ENCODE data around the gene PEAK1. TPM values are rescaled to one million over a fixed set of nuclear protein-coding genes. Genes with fewer than 3 reads are reported as not detected.
A peak's percentile ranks its signal among the peaks of the same experiment; 100 is the strongest.

PEAK1 gene
- polyA plus RNA-seq, 3 donors = 27.4 to 33.5 (median 28.2) TPM

DNA sequence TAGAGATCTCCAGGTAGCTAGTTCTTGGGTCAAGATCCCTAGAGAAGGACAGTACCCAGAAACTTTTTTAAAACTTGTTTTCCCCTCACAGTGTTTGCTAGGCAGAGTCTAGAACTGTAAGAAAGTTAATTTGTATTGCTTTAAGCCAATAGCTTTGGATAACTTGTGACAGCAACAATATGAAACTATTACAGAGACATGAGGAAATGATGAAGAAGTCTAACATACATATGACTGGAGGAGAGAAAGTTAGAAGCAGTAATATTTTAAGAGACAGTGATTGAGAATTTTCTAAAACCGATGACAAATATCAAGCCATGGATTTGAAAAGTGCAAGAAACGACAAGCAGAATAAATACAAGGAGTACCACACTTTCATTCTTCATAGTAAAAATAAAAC is 10.7 kb upstream of the PEAK1 start:
- no peak for DNase-seq (ENCODE audit: extremely low read depth in 1 of 11, low read depth in 9 of 11, low spot score in 4 of 11)

DNA sequence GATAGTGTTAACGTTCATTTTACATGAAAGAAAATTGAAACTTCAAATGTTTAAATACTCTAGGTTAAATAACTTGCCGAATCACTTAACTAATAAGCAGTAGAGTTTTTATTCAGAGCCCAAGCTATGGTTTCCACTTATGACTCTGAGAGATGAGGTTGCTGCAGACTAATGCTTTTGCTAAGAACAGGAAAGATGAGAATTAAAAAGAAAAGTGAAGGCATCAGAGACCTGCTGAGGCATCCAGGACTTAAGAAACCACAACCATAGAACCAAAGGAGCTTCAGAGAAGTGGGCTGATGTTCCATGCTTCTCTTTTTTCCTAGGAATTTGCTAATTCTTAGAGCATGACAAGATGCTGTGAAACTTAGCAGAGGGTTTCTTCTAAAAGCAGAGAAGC is 10.3 kb upstream of the PEAK1 start:
- DNase-seq (ENCODE audit: extremely low read depth in 1 of 11, low read depth in 9 of 11, low spot score in 4 of 11) = no peak

DNA sequence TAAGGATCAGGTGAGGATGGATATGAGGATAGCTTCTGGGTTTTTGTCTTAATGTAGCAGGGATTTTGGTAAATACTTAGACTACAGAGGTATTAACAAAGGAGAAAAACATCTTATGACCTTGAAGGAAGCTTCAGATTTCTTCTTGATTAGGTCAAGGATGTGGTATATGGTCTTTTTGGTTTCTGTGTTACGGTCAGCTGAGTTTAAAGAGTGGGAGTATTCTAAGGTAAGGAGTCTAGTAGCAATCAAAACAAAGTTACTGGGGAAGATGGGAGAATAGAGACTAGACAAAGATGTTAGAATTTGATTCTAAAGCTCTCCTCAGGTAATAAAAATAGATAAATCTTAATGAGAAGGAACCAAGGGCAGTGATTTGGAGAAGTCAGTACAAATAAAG is 7.0 kb upstream of the PEAK1 start:
- DNase-seq (ENCODE audit: extremely low read depth in 1 of 11, low read depth in 9 of 11, low spot score in 4 of 11) = peak in 1 of 11 donors; percentile 11

DNA sequence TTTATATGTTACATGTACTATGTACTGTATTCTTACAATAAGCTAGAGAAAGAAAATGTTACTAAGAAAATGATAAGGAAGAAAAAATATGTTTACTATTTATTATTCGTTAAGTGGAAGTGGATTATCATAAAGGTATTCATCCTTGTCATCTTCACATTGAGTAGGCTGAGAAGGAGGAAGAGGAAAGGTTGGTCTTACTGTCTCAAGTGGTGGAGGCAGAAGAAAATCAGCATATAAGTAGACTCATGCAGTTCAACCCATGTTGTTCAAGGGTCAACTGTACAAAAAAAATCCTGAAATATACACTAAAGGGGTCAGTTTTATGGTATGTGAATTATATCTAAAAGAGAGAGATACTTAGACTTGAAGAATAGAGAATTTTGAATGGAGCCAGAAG is 6.5 kb upstream of the PEAK1 start:
- no peak for DNase-seq (ENCODE audit: extremely low read depth in 1 of 11, low read depth in 9 of 11, low spot score in 4 of 11)

DNA sequence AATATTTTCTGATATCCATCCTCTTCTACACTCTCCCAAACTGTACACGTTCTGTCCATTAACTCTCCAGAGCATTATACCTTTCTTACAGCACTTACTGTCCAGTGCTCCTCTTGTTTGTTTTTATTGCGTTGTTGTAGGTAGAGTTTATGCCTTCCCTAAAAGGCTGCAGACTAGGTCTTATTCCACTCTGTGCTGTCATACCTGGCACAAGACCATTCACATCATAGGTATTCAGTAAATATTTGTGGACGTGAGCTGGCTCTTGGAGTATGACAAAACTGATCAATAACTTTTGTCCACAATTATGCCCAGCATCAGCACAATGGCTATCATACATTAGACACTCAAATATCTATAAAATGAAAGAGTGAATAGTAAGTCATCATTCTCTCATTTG is 5.2 kb upstream of the PEAK1 start:
- no peak for DNase-seq (ENCODE audit: extremely low read depth in 1 of 11, low read depth in 9 of 11, low spot score in 4 of 11)

GRCh38 chr15:77421370-77421700 is 1.4 kb upstream of the PEAK1 start:
- DNase-seq (ENCODE audit: extremely low read depth in 1 of 11, low read depth in 9 of 11, low spot score in 4 of 11) = peak in 2 of 11 donors; percentile 15 to 31

DNA sequence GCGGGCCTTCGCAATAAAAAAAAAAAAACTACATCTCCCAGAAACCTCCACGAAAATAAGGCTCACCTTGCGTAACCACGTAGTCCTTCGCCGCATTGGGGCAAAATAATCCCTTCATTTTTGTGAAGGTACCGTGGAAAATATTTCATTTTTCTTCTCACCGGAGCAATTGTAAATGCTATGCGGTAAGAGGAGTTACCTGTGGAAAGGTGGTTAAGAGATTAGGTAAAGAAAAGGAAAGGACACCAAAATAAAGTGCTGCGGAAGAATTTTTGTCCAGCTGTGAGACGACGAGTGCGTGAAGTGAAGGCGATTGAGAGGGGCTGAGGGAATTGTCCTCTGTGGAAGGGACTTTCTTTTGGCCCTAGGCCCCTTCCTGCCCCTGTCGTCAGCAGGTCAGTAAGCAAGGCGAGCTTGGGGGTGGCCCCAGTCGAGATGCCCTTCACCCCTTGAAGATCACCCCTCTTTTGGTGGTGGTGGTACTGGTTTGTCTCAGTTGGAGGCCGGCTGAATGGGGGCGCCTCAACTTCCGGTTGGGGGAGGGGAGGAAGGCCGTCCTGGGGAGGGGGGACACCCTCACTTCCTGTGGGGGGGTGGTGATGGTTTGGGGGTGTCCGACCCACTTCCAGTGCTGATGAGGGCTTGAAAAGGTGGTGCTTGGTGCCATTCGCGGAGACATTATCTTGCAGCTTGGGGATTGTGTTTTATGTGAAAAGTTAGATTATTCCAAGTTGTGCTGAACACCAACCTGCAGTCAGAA is 886 bp upstream of the PEAK1 start, which contains the start of gene HMG20A:
Gene HMG20A, plus strand, starts transcription at position 279 of the 760 bp plus-strand sequence. CDS start 37,520 bp downstream, outside the sequence.
- peak in 10 of 11 donors; percentile 68 to 96 (median 81) for DNase-seq (ENCODE audit: extremely low read depth in 1 of 11, low read depth in 9 of 11, low spot score in 4 of 11)

- DNase-seq (ENCODE audit: extremely low read depth in 1 of 11, low read depth in 9 of 11, low spot score in 4 of 11) = peak in 9 of 11 donors; percentile 12 to 45 (median 35)
Measured at GRCh38 chr15:77418966-77419835, 703 bp downstream of the PEAK1 start.

- peak in 4 of 11 donors; percentile 4 to 14 (median 9) for DNase-seq (ENCODE audit: extremely low read depth in 1 of 11, low read depth in 9 of 11, low spot score in 4 of 11)
Measured at GRCh38 chr15:77418391-77418965, 1.4 kb downstream of the PEAK1 start.

DNA sequence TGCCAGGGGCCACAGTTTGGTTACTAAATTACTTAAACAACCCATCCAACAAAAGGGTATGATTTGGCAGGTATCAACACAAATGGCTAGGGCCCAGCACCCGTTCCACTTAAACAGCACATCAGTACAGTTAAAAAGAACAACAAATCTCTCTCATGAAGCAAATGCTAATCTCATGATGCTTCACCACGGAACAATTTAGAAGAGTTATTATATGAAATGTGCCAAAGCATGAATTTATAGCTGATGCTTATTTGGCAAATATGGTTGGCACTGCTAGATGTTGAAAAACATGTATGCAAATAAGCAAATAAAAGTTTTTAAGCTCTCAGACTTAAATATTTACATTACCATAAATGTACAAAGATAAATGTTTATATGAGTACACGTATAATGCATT is 2.3 kb downstream of the PEAK1 start:
- DNase-seq (ENCODE audit: extremely low read depth in 1 of 11, low read depth in 9 of 11, low spot score in 4 of 11) = no peak

- DNase-seq (ENCODE audit: extremely low read depth in 1 of 11, low read depth in 9 of 11, low spot score in 4 of 11) = no peak
Measured at GRCh38 chr15:77416954-77417353, 3.0 kb downstream of the PEAK1 start.

DNA sequence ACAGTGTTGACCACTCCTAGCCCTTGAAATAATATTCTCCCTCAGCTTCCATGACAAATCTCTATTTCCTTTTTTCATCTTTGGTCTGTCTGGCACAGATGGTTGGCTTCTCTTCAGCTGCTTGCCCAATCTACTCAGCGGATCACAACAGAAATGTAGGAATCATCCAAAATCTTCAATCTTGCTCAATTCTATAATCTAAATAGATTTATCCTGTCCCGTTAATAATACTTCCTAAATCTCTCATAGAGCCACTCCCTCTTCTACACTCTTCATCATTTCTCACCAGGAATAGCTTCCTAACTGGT is 3.8 kb downstream of the PEAK1 start:
- no peak for DNase-seq (ENCODE audit: extremely low read depth in 1 of 11, low read depth in 9 of 11, low spot score in 4 of 11)

- DNase-seq (ENCODE audit: extremely low read depth in 1 of 11, low read depth in 9 of 11, low spot score in 4 of 11) = no peak
Measured at GRCh38 chr15:77415450-77416147, 4.3 kb downstream of the PEAK1 start.

DNA sequence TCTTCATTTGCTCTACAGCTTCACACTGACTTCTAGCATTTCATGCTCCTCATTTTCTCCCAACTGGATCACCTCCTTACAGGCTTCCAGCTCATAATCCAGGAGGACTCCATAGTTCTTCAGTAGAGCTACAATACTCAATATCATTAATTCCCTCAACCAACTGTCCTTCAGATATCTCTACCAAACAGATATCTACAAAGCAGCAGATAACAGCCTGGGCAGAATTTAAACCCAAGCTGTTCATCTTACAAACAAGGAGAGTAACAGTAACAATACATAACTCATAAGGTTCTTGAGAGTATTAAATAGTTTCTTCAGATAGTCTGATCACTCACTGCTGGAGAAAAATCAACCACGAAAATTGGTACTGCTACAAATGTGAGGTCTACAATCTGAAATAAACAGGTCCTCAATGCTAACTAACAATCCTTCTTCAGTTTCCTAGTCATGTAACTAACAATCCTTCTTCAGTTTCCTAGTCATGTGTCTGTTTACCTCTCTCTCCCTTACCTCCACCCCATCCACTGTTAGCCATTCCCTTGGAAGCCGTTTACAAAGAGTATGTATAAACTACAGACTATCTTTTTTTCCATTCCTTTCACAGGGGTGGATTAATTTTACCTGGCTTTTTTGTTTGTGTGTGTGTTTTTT is 5.0 kb downstream of the PEAK1 start:
- no peak for DNase-seq (ENCODE audit: extremely low read depth in 1 of 11, low read depth in 9 of 11, low spot score in 4 of 11)

- DNase-seq (ENCODE audit: extremely low read depth in 1 of 11, low read depth in 9 of 11, low spot score in 4 of 11) = no peak
Measured at GRCh38 chr15:77413699-77414349, 6.1 kb downstream of the PEAK1 start.

- no peak for DNase-seq (ENCODE audit: extremely low read depth in 1 of 11, low read depth in 9 of 11, low spot score in 4 of 11)
Measured at GRCh38 chr15:77412972-77413698, 6.8 kb downstream of the PEAK1 start.

GRCh38 chr15:77411619-77411976 is 8.3 kb downstream of the PEAK1 start:
- no peak for DNase-seq (ENCODE audit: extremely low read depth in 1 of 11, low read depth in 9 of 11, low spot score in 4 of 11)

Measured in renal cortex interstitium (tissue), 11 donors.